Stromal cell of bone marrow (primary cell): ENCODE results near the gene FAAP20.

Experiments
- DNase-seq: peaks from one replicate; pipeline ENCODE4 v3.0.0-alpha.2; 2012; ENCODE audit warnings: low read depth

The FAAP20 gene

GRCh38 chr1:2210084-2210653, 15.6 kb upstream of the FAAP20 start:
- DNase-seq, result no peak

DNA sequence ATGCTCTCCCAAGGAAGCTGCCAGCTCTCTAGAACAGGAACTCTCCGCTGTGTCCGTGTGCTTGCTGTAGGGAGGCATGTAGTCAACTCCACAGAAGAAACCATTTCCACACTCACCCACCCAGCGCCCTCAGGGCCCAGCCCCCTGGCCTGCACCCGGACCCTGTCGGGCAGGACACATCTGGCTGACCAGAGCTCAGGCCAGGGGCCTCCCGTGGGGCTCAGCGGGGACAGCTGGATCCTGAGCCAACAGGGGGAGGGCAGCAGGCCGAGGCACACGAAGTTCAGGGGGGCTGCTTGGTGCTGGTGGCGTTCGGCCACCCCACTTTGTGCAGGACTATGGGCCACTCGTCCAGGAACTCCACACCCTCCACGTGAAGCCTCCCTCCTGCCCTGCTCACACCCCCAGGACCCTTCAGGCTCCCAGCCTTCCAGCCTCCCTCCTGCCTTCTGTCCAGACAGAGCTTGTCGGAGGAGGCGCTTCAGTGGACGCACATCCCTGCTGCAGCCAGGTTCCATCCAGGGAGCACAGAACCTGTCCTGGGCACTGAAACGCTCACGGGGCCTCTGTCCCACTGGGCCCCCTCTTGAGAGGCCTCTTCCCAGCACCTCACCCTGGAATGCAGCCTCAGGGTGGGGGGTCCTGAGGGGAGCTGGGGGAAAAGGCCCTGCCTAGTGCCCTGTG, 15.0 kb upstream of the FAAP20 start:
- no peak for DNase-seq

GRCh38 chr1:2208309-2209239, 14.0 kb upstream of the FAAP20 start:
- peak; percentile 99 for DNase-seq

DNA sequence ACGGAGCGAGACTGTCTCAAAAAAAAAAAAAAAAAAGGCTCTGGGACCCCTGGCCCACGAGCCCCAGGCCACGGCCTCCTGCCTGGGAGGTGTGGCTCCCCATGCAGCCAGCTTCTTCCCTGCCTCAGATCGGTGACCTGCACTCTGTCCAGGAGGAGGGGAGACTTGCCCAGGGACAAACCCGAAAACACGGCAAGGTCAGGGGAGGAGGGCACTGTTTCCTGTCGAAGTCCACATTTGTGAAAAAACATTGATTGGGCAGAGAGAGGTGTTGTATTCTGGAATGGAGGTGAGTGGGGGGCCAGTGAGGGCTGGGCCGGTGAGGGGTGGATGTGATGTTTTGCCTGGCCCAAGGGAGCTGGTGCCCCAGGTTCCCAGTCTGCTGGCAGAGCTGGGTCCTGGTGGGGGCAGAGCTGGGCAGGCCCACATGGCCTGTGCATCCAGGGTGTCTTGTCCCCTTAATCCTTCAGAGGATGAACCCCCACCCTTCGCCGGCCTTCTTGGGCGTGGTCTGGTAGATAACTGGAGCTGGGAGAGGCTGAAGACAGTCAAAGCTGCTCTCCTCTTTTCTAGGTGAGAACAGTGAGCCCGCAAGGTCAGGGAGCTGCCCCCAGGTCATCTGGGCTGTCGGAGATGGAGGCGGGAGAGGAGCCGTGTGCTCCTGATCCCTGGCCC, 12.4 kb upstream of the FAAP20 start:
- DNase-seq, result no peak

- peak; percentile 84 for DNase-seq
These were observed 10.8 kb upstream of the FAAP20 start for GRCh38 chr1:2205191-2205952.

DNA sequence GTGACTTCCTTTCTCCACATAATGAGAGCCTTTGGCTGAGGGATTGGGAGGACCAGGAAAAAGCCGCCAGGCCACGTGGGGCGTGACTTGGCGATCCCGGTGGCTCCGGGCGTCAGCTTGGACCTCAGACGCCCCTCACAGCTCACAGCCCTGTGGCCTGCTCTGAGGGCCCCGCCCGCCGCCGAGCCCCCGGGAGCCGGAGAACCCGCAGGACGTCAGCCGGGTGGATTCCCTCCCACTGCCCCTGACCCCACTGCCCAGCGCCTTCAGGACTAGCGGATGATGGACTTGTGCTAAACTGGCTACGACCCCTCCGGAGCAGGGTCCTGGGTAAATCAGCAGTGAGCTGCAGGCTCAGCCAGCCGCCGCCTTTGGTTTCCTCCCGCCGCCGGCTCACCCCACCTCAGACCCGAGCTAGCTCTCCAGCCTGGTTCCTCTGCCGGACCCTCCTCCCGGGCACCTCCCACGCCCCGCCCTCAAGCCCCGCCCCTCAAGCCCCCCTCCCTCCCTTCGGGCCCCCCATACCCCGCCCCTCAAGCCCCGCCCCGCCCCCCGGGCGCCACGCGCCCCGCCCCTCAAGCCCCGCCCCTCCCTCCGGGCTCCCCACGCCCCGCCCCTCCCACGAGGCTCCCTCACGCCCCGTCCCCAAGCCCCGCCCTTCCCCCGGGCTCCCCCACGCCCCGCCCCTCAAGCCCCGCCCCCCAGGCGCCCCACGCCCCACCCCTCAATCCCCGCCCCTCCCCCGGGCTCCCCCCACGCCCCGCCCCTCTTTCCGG, 10.0 kb upstream of the FAAP20 start:
- DNase-seq, result peak; percentile 48

GRCh38 chr1:2203671-2204414, 9.3 kb upstream of the FAAP20 start:
- DNase-seq, result no peak

DNA sequence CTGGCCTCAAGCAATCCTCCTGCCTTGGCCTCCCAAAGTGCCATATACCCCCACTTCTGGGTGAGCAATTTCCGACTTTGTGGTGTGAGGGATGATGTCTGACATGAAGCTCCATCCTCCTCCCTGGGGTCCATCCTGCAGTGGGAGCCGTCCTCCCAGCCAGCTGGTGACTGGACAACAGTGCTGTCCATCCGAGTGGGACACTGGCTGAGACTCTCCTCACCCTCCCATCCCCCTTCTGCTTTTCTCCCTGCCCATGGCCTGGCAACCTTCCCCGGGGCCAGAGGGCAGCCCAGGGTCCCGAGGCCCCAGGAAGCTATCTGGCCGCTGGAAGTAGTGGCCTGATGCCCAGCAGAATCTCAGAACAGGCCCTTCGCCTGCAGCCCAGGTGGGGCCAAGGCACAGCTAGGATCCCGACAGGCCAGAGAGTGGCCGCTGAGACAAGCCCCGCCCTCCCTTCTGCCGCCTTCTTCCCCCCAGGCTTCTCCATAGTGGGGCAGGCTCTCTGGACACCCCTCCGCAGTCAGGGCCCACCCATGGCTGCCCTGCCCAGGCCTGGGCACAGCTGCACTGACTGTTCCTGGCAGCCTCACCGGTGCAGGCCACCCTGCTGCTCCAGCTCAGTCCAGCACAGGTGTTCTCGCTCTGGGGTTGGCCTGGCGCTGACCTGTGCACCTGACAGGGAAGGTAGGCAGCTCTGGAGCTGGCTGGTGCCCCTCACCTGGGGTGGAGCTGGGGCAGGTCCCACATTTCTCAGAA, 8.4 kb upstream of the FAAP20 start:
- no peak for DNase-seq

DNA sequence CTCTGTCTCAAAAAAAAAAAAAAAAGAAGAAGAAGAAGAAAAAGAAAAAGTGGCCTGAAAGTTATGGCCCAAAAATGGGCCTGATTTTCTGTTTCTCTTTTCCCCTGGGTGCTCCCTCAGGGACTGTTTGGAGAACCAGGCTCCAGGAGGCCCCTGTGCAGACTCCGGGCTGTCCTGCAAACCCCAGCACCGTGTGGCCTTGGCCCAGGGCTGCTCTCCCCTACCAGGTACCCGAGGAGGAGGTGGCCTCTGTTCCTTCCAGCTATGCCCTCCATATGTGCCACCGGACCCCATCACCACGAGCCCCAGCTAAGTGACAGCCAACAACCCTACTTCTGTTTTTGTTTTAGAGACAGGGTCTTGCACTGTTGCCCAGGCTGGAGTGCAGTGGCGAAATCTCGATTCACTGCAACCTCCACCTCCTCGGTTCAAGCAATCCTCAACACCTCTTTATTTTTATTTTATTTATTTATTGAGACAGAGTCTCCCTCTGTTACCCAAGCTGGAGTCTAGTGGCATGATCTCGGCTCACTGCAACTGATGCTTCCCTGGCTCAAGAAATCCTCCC, 7.5 kb upstream of the FAAP20 start:
- no peak for DNase-seq

DNA sequence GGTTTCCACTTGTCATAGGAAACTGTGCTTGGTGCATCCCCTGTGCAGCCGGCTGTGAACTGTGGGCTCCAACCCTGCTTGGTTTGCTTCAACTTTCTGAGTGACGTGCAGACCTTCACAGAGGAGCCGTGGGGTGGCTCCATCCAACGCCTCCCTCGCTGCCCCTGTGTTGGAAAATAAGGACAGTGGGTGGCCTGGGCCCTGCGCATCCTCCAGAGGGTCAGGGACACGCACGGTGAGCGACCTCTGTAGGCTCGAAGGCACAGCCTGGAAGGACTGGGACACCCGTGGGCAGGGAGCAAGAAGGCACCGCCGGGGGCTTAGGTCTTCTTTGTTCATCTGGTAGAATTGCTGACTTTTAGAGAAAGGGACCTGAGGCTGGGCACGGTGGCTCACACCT, 6.5 kb upstream of the FAAP20 start:
- DNase-seq, result no peak

GRCh38 chr1:2200308-2200943, 5.9 kb upstream of the FAAP20 start:
- DNase-seq, result no peak

DNA sequence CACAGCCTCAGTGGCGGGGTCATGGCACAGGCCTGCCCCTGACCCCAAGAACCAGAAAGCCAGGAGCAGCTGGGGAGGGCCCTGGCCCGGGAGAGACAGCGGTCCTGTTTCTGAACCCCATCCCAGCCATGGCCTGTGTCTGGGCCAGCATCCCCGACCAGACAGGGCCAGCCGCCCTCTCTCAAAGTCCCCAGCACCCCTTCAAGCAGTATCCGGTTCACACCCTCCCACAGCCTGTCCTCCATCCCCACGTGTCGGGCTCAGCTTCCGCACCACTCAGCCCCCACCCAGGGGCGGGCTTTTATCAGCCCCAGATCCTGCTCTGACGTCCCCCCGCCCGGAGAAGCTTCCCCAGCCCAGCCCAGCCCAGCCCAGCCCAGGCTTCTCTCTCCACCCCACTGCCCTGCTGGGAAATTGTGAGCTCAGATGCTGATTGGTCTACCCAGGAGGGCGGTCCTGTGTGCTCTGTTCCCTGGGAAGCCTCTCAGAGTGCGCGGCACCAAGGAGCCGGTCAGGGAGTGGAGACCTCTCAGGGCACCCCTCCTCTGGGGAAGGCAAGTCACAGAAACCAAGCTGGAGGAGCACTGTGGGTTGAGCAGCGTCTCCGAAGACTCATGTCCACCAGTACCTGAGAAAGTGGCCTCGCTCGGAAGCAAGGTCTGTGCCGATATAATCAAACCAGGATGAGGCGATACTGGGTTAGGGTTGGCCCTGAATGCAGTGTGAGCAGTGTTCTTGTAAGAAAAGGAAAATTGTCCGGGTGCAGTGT, 4.7 kb upstream of the FAAP20 start:
- DNase-seq, result peak; percentile 88

GRCh38 chr1:2198571-2198970, 4.0 kb upstream of the FAAP20 start:
- DNase-seq, result no peak

- DNase-seq, result no peak
These were observed 3.2 kb upstream of the FAAP20 start for GRCh38 chr1:2197707-2198165.

GRCh38 chr1:2196901-2197638, 2.5 kb upstream of the FAAP20 start:
- no peak for DNase-seq

DNA sequence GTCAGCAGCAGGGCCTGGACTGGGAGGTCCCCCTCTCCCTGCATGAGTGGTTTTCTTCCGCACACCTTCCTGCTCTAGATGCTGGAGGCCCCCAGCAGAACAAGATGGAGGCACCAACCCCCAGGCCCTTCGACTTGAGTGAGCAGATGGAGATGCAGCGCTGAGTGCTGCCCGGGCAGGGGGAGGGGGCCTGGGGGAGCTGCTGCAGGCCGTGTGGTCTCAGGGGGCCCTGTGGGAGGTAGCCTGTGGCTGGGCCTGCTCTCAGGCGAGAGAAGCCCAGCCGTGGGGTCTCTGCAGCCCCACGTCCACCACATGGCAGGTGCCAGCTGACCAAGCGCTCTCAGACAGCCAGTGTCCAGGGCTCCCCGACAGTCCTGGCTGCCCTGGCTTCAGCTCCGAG, 1.2 kb upstream of the FAAP20 start:
- DNase-seq, result no peak
